GM23338 (cell line): ENCODE data around the gene TMEM221. TPM values are rescaled to one million over a fixed set of nuclear protein-coding genes. Genes with fewer than 3 reads are reported as not detected.

Experiments used
- ATAC-seq: fragments of 200-7000 bp; cut with Tn5 transposase; 3 replicates; pipeline ENCODE4 v1.9.1; 2020
- DNase-seq: peaks from one replicate; pipeline ENCODE4 v3.0.0-alpha.2; 2015; ENCODE audit warnings: low spot score
- H2AFZ ChIP-seq: fragments of 200-600 bp; sonication (generic); 2 replicates; pipeline ENCODE4 v1.8.0; 2016; ENCODE audit warnings: antibody characterized with exemption, mild to moderate bottlenecking, moderate library complexity
- H3F3A ChIP-seq: fragments of 200-600 bp; sonication (generic); replicated peaks from 2 replicates; pipeline ENCODE4 v1.8.0; 2017; ENCODE audit warnings: antibody characterized with exemption, mixed run types, low read depth
- H3K27ac ChIP-seq: fragments of 200-600 bp; sonication (generic); 2 replicates; pipeline ENCODE4 v1.6.1; 2016; ENCODE audit warnings: low read depth
- H3K27me3 ChIP-seq: fragments of 200-600 bp; sonication (generic); 2 replicates; pipeline ENCODE4 v1.8.0; 2016; ENCODE audit warnings: mild to moderate bottlenecking, mixed run types, moderate library complexity; ENCODE audit not compliant: insufficient read depth
- H3K36me3 ChIP-seq: fragments of 200-600 bp; sonication (generic); 2 replicates; pipeline ENCODE4 v1.8.0; 2016; ENCODE audit warnings: mild to moderate bottlenecking; ENCODE audit not compliant: insufficient read depth
- H3K4me1 ChIP-seq: fragments of 200-600 bp; sonication (generic); 2 replicates; pipeline ENCODE4 v1.8.0; 2016; ENCODE audit warnings: mild to moderate bottlenecking, moderate library complexity; ENCODE audit not compliant: insufficient read depth
- H3K4me2 ChIP-seq: fragments of 200-600 bp; sonication (generic); 2 replicates; pipeline ENCODE4 v1.7.1; 2017; ENCODE audit warnings: mixed run types
- H3K4me3 ChIP-seq: fragments of 200-600 bp; sonication (generic); 2 replicates; pipeline ENCODE4 v1.6.1; 2016; ENCODE audit warnings: mixed run types
- H3K79me2 ChIP-seq: fragments of 200-600 bp; sonication (generic); replicated peaks from 2 replicates; pipeline ENCODE4 v1.8.0; 2017; ENCODE audit warnings: mild to moderate bottlenecking; ENCODE audit not compliant: insufficient read depth
- H3K9me2 ChIP-seq: fragments of 200-600 bp; sonication (generic); 2 replicates; pipeline ENCODE4 v1.8.0; 2017; ENCODE audit not compliant: insufficient read depth
- H4K20me1 ChIP-seq: fragments of 200-600 bp; sonication (generic); replicated peaks from 2 replicates; pipeline ENCODE4 v1.8.0; 2017; ENCODE audit warnings: mild to moderate bottlenecking; ENCODE audit not compliant: insufficient read depth
- H3K27ac Mint-ChIP-seq: 2 replicates; pipeline ENCODE4 v1.8.0; 2020; ENCODE audit warnings: inconsistent platforms, mild to moderate bottlenecking, moderate library complexity, mixed read lengths
- H3K27me3 Mint-ChIP-seq: 3 replicates; pipeline ENCODE4 v1.8.0; 2022; ENCODE audit warnings: low read depth, mild to moderate bottlenecking, moderate library complexity, mixed read lengths, inconsistent platforms; ENCODE audit not compliant: insufficient read depth, poor library complexity
- H3K36me3 Mint-ChIP-seq: 3 replicates; pipeline ENCODE4 v1.8.0; 2021; ENCODE audit warnings: low read depth, mild to moderate bottlenecking, inconsistent platforms, moderate library complexity, mixed read lengths
- H3K4me1 Mint-ChIP-seq: 3 replicates; pipeline ENCODE4 v1.8.0; 2020; ENCODE audit warnings: mild to moderate bottlenecking, inconsistent platforms, mixed read lengths
- H3K4me3 Mint-ChIP-seq: 3 replicates; pipeline ENCODE4 v1.8.0; 2021; ENCODE audit warnings: moderate library complexity, mild to moderate bottlenecking, inconsistent platforms, mixed read lengths
- H3K9me3 Mint-ChIP-seq: 3 replicates; pipeline ENCODE4 v1.8.0; 2020; ENCODE audit warnings: moderate library complexity, mild to moderate bottlenecking, inconsistent platforms, mixed read lengths
- CREB1 ChIP-seq: fragments of 250-450 bp; sonication (Bioruptor Pico); IDR thresholded peaks from 2 replicates; pipeline ENCODE4 v1.5.0; 2020; ENCODE audit warnings: low read depth, mild to moderate bottlenecking, moderate library complexity
- ETS1 ChIP-seq: IDR thresholded peaks from 2 replicates; pipeline ENCODE4 v1.6.1; 2016; ENCODE audit warnings: antibody characterized with exemption
- JUNB ChIP-seq: IDR thresholded peaks from one replicate; pipeline ENCODE4 v1.6.1; 2016; ENCODE audit warnings: antibody characterized with exemption; ENCODE audit not compliant: unreplicated experiment
- ZNF331 ChIP-seq: fragments of 250-450 bp; sonication (Bioruptor Pico); IDR thresholded peaks from 2 replicates; pipeline ENCODE4 v1.5.0; 2020; ENCODE audit warnings: low read depth, mild to moderate bottlenecking, moderate library complexity
- ZNF462 ChIP-seq: fragments of 250-450 bp; sonication (Bioruptor Pico); IDR thresholded peaks from 2 replicates; pipeline ENCODE4 v1.5.0; 2020; ENCODE audit warnings: mild to moderate bottlenecking, moderate library complexity
- polyA plus RNA-seq: library from polyadenylated mRNA; unstranded; fragments of >200 nt; fragmentation: Nextera tagmentation; extraction: Ambion mirVana; gene quantifications from 2 replicates; pipeline ENCODE4 v1.2.1, GENCODE V29; 2016
- total RNA-seq: library from RNA; depleted of rRNA; stranded (reverse); fragments of >200 nt; shearing (Covaris generic); gene quantifications from 2 replicates; pipeline ENCODE4 v1.2.3, GENCODE V29; 2014

TMEM221 gene
- total and polyA plus RNA-seq, 2 experiments from 2014 or later: 0.40 to 0.90 TPM

- Histone ChIP-seq H3K4me1 (peaks cover 12% of the 10 kb centered on the region), H3K79me2 (no peaks in the 10 kb centered on the region), H3K4me2 (no peak overlapping the region), H2AFZ (no peak overlapping the region), H3K9me2 (no peaks in the 10 kb centered on the region), H3K36me3 (no peaks in the 10 kb centered on the region), H3K4me3 (no peak overlapping the region), H3F3A (0 out of 2 replicates have a peak, but pooled peaks cover 6% of the 10 kb centered on the region), H4K20me1 (no peaks in the 10 kb centered on the region), H3K27me3 (peaks cover 24% of the 10 kb centered on the region), H3K27ac (no peak overlapping the region)
- ATAC-seq (no peak), DNase-seq (no peak)
- H3K9me3 Mint-ChIP-seq: no peaks in the 10 kb centered on the region
- H3K36me3 Mint-ChIP-seq: no peaks in the 10 kb centered on the region; the same call in 2 of the 3 replicates
- H3K27ac Mint-ChIP-seq: no peak overlapping the region
- H3K4me1 Mint-ChIP-seq: peaks cover 23% of the 10 kb centered on the region
- H3K27me3 Mint-ChIP-seq: peaks cover 12% of the 10 kb centered on the region
- H3K4me3 Mint-ChIP-seq: peak overlapping the region; percentile 94; the same call in 1 of the 3 replicates
- TF ChIP-seq CREB1 (CRISPR knock-in tag) (no peak), JUNB (no peak), ZNF462 (no peak), ZNF331 (CRISPR knock-in tag) (no peak)
Measured at GRCh38 chr19:17467471-17468301, 19.2 kb upstream of the TMEM221 start.

GRCh38 chr19:17466487-17466850, 18.0 kb upstream of the TMEM221 start:
- Mint-ChIP-seq H3K36me3 (no peaks in the 10 kb centered on the region; the same call in 2 of the 3 replicates), H3K4me3 (no peak overlapping the region), H3K27me3 (peaks cover 12% of the 10 kb centered on the region), H3K4me1 (peaks cover 20% of the 10 kb centered on the region), H3K9me3 (no peaks in the 10 kb centered on the region), H3K27ac (no peak overlapping the region)
- Histone ChIP-seq H3K36me3 (no peaks in the 10 kb centered on the region), H3K27ac (no peak overlapping the region), H3K4me3 (no peak overlapping the region), H2AFZ (no peak overlapping the region), H3K79me2 (no peaks in the 10 kb centered on the region), H3F3A (0 out of 2 replicates have a peak, but pooled peaks cover 6% of the 10 kb centered on the region), H3K9me2 (no peaks in the 10 kb centered on the region), H3K27me3 (peaks cover 20% of the 10 kb centered on the region), H3K4me1 (peaks cover 12% of the 10 kb centered on the region), H3K4me2 (no peak overlapping the region), H4K20me1 (no peaks in the 10 kb centered on the region)
- ATAC-seq: no peak
- no peak for DNase-seq
- no peak for TF ChIP-seq ETS1
